NT2/D1 (cell line): ENCODE data around the gene C5.

Experiments
- SUZ12 ChIP-seq: IDR thresholded peaks from 2 replicates; pipeline ENCODE4 v1.6.1; 2011; ENCODE audit not compliant: insufficient read length, insufficient read depth; ENCODE audit errors: extremely low read depth
- YY1 ChIP-seq: IDR thresholded peaks from 2 replicates; pipeline ENCODE4 v1.6.1; 2011; ENCODE audit not compliant: insufficient read length, insufficient read depth
- ZNF274 ChIP-seq: IDR thresholded peaks from 2 replicates; pipeline ENCODE4 v1.6.1; 2011; ENCODE audit warnings: mild to moderate bottlenecking, low read depth, low read length

DNA sequence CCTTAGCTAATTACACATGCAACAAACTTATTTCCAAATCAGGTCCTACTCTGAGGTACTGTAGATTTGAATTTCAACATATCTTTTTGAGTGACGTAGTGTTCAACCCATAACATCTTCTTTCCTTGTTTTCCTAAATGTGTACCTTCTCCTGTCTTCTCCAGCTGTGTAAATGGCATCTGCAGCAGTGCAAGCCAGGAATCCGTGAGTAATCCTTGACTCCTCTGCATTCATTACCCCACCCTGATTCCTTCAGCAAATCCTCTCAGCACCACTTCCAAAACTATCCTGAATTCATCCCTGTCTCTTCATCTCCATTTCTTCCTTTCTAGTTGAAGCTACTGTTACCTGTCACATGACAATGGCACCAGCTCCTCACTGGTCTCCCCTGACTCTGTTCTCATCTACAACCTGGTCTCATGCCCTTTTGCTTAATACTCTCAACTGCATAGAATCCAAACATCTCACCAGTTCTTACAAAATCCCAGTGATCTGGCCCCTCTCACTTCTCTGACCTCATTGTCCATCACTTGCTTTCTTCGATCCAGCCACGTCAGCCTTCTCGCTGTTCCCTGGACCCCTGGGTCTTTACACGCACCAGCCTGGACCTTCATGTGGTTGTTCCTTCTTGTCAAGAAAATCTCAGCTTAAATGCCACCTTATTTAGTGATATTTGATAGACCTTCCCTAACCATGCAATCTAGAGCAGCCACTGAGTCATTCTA, 108.9 kb downstream of the C5 start:
- TF ChIP-seq ZNF274: no peak
- no peak for TF ChIP-seq YY1
- TF ChIP-seq SUZ12: no peak
